Tibial artery (tissue), 4 donors: Measurements from ENCODE around the gene SLC35D2.

ENCODE experiments used
- DNase-seq, 2 donors: peaks; one replicate each; pipeline ENCODE4 v3.0.0-alpha.2; 2019
- H3K27ac ChIP-seq, 2 donors: fragments of 200-600 bp; sonication (generic) in 1 of 2; 1 replicate in 1 of 2; 2 replicates in 1 of 2; pipeline ENCODE4 v1.5.1; 2018 to 2019; ENCODE audit warnings: mild to moderate bottlenecking in 1 of 2
- H3K27me3 ChIP-seq, 2 donors: fragments of 200-600 bp; sonication (generic) in 1 of 2; one replicate each; pipeline versions ENCODE4 v1.5.1 to v1.6.0; 2016 to 2019
- H3K36me3 ChIP-seq, 3 donors: fragments of 200-600 bp; sonication (generic) in 2 of 3; one replicate each; pipeline ENCODE4 v1.5.1; 2016 to 2019; ENCODE audit warnings: mild to moderate bottlenecking in 2 of 3
- H3K4me1 ChIP-seq, 4 donors: fragments of 200-600 bp; sonication (generic) in 2 of 4; 1 replicate in 3 of 4; 2 replicates in 1 of 4; pipeline ENCODE4 v1.5.1; 2016 to 2019
- H3K4me3 ChIP-seq, 2 donors: fragments of 200-600 bp; sonication (generic) in 1 of 2; 1 replicate in 1 of 2; 2 replicates in 1 of 2; pipeline ENCODE4 v1.5.1; 2018 to 2019; ENCODE audit warnings: mild to moderate bottlenecking in 2 of 2
- H3K9me3 ChIP-seq, 3 donors: fragments of 200-600 bp; sonication (generic) in 1 of 3; one replicate each; pipeline ENCODE4 v1.5.1; 2016 to 2019
- intact Hi-C: fragments of 100-400 bp; cut with DNase I; formaldehyde crosslinking; loops from one replicate; pipeline ENCODE4 v1.15.0; 2023; ENCODE audit warnings: low total_unique reads
- TF ChIP-seq, protein P1 (sequence below), 2 experiments: fragments of 200-600 bp in 1 of 2; fragments of 450-650 bp in 1 of 2; IDR thresholded peaks; one replicate each; pipeline ENCODE4 v1.5.1; 2017 to 2019; ENCODE audit warnings: antibody characterized with exemption in 2 of 2, mild to moderate bottlenecking in 1 of 2, moderate library complexity in 1 of 2

SLC35D2 gene

DNA sequence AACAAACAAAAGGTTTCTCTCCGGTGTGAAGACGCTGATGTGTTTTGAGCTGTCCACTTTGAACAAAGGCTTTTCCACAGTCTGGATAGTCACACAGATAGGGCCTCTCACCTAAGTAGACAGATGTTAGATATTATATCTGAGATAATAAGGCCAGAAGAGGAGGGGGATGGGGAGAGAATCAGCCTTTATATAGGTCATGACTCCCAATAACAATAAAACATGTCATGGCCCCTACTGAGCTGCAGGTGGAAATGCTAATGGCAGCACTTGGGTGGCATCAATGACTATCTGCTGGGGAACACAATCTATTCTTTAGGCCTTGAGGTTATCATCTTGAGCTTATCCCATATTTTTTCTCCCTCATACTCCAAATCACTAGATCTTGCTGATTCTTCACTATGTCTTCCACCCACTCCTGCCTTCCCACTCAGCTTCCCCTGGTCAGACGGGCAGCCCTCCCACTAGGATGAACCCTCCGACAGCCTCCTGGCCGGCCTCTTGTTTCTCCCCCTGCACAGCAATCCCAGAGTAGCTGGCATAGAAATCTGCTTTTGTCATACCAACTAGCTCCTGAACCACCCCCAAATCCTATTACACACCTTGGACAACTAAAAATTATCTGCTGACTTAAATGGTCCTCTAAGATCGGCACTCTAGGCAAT, 11.5 kb upstream of the SLC35D2 start:
- DNase-seq, result no peak
- intact Hi-C loops, result no loop called here
- TF ChIP-seq, protein P1, sequence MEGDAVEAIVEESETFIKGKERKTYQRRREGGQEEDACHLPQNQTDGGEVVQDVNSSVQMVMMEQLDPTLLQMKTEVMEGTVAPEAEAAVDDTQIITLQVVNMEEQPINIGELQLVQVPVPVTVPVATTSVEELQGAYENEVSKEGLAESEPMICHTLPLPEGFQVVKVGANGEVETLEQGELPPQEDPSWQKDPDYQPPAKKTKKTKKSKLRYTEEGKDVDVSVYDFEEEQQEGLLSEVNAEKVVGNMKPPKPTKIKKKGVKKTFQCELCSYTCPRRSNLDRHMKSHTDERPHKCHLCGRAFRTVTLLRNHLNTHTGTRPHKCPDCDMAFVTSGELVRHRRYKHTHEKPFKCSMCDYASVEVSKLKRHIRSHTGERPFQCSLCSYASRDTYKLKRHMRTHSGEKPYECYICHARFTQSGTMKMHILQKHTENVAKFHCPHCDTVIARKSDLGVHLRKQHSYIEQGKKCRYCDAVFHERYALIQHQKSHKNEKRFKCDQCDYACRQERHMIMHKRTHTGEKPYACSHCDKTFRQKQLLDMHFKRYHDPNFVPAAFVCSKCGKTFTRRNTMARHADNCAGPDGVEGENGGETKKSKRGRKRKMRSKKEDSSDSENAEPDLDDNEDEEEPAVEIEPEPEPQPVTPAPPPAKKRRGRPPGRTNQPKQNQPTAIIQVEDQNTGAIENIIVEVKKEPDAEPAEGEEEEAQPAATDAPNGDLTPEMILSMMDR (IDR thresholded peaks at IDR 0.05), result no peak

DNA sequence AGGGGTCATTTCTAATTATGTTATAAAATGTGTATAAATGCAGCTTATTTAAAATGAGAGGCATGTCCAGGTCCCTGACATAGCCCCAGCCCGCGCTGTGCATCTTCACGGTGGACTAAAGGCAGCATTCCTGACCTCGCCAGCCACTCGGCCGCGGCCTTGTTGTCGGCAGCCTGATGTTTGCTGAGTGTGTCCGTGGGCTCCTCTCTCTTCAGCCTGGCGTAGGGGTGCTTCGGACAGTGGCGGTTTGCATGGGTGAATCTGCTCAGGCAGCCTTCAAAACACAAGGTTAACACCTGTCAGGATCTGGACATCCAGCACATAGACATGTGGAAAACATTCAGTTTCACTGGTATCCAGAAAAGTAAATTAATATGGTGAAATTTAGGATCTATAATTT, 8.8 kb upstream of the SLC35D2 start:
- H3K27ac ChIP-seq, result no peak overlapping the region
- DNase-seq, result no peak
- H3K36me3 ChIP-seq, result no peaks in the 10 kb centered on the region
- intact Hi-C loops, result no loop called here
- no peaks in the 10 kb centered on the region for H3K9me3 ChIP-seq
- peaks cover 0 to 19% (median 2%) of the 10 kb centered on the region in 4 donors for H3K4me1 ChIP-seq
- no peak overlapping the region for H3K4me3 ChIP-seq
- TF ChIP-seq, protein P1 (IDR thresholded peaks at IDR 0.05), result no peak
- no peaks in the 10 kb centered on the region for H3K27me3 ChIP-seq

More for the DNA sequence above, 11.5 kb upstream of the SLC35D2 start:
- H3K4me3 ChIP-seq, result no peak overlapping the region
- no peak overlapping the region for H3K27ac ChIP-seq
- no peaks in the 10 kb centered on the region for H3K36me3 ChIP-seq
- H3K27me3 ChIP-seq, result no peaks in the 10 kb centered on the region
- peaks cover 0 to 16% (median 2%) of the 10 kb centered on the region in 4 donors for H3K4me1 ChIP-seq
- no peaks in the 10 kb centered on the region for H3K9me3 ChIP-seq

DNA sequence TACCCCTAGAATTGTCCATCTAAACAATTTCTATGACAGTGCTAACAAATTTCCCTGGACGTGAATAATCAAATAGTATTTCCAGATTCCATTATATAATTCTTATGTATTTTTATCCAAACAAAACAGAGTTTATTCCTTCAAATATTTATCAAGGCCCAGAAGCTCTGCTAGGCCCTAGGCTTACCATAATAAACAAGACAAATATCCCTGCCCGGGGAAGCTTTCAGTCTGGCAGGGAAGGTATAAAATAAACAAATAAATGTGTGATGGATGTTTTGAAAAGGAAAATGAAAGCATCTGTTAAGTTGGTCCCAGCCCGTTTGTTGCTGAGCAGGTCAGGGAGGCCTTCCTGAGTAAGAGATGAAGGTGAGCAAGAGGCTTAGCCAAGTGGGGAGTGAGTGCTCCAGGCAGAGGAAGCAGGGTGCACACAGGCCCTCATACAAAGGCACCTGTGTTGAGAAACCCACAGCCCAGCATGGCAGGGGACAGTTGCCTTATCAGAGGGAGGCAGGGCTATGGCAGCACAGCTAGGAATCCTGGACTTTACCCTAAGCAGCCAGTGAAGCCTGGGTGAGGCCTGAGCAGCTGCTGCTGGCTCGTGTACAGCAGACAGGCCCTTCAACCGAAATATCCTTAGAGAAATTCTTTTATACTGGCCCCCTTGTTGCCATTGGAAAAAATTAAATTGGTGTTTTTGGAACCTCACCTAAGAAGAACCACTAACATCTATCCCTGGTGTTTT, 7.7 kb upstream of the SLC35D2 start:
- DNase-seq, result no peak
- Histone ChIP-seq H3K9me3 (no peaks in the 10 kb centered on the region), H3K36me3 (no peaks in the 10 kb centered on the region), H3K4me1 (peaks cover 0 to 19% (median 2%) of the 10 kb centered on the region in 4 donors), H3K27me3 (no peaks in the 10 kb centered on the region), H3K27ac (no peak overlapping the region), H3K4me3 (no peak overlapping the region)
- TF ChIP-seq, protein P1 (IDR thresholded peaks at IDR 0.05), result no peak
- intact Hi-C loops, result no loop called here

DNA sequence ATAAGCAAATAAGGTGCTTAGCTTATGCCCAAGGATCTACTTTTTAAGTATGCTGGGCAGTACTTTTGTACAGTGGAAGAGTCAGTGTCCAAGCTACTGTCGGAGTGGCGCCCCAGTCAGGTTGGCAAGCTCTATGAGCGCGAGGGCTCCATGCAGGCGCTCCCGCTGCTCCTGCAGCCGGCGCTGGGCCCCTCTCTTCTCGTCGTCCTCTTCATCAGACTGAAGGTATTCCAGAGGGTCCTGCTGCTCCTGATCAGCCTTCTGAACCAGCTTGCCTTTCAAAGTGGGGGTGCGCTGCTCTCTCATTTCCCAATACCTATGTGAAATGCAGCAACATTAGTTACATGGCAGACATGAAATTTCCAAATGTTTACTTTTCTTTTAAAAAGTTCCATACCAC, 4.6 kb upstream of the SLC35D2 start:
- intact Hi-C loops, result no loop called here
- Histone ChIP-seq H3K27me3 (no peaks in the 10 kb centered on the region), H3K4me1 (peaks cover 0 to 24% (median 2%) of the 10 kb centered on the region in 4 donors), H3K4me3 (no peak overlapping the region), H3K9me3 (no peaks in the 10 kb centered on the region), H3K36me3 (no peaks in the 10 kb centered on the region), H3K27ac (no peak overlapping the region)
- TF ChIP-seq, protein P1 (IDR thresholded peaks at IDR 0.05), result no peak
- no peak for DNase-seq

DNA sequence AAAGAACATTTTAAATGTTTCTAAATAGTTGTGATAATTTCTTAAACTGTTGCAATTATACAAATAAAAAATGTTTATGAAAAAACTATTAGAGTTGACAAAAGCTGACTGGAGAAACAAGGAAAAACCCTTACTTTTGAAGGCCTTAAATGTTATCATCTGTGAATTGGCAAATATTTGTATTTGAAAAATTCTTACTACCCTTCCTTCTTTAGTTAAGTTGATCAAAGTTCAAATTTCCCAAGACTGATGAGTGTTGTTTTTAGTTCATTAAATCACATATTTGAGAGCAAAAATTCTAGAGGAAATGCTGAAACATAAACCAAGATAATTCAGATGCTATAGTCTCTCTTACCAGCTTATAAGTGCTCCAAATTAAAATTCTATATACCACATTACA, 2.6 kb upstream of the SLC35D2 start:
- Histone ChIP-seq H3K4me3 (no peak overlapping the region), H3K36me3 (peaks cover 0 to under 1% (median 0%) of the 10 kb centered on the region in 3 donors), H3K9me3 (no peaks in the 10 kb centered on the region), H3K4me1 (peaks cover 0 to 37% (median 10%) of the 10 kb centered on the region in 4 donors), H3K27ac (no peak overlapping the region), H3K27me3 (no peaks in the 10 kb centered on the region)
- TF ChIP-seq, protein P1 (IDR thresholded peaks at IDR 0.05), result no peak
- intact Hi-C loops, result no loop called here
- DNase-seq, result no peak
